Spleen (tissue), 11 donors: ENCODE data around the gene FBLN2. TPM values are rescaled to one million over a fixed set of nuclear protein-coding genes. Genes with fewer than 3 reads are reported as not detected.
A peak's percentile ranks its signal among the peaks of the same experiment; 100 is the strongest.

ENCODE experiments used
- DNase-seq: peaks from one replicate; pipeline ENCODE4 v3.0.0-alpha.2; 2020
- H3K27ac ChIP-seq, 8 donors: fragments of 200-600 bp; sonication (generic) in 7 of 8; 1 replicate in 4 of 8; 2 replicates in 4 of 8; pipeline versions ENCODE4 v1.5.0 to v1.8.0; 2016 to 2021; ENCODE audit warnings: inconsistent platforms in 4 of 8, mild to moderate bottlenecking in 4 of 8, moderate library complexity in 1 of 8
- H3K27me3 ChIP-seq, 7 donors: fragments of 200-600 bp; sonication (generic) in 6 of 7; replicated peaks in 1 of 7; 1 replicate in 4 of 7; 2 replicates in 3 of 7; pipeline versions ENCODE4 v1.5.0 to v1.8.0; 2016 to 2021; ENCODE audit warnings: inconsistent platforms in 3 of 7, mild to moderate bottlenecking in 1 of 7
- H3K36me3 ChIP-seq, 6 donors: fragments of 200-600 bp; sonication (generic) in 5 of 6; 1 replicate in 4 of 6; 2 replicates in 2 of 6; pipeline versions ENCODE4 v1.5.0 to v1.8.0; 2016 to 2021; ENCODE audit warnings: inconsistent platforms in 2 of 6
- H3K4me1 ChIP-seq, 6 donors: fragments of 200-600 bp; sonication (generic) in 5 of 6; 1 replicate in 3 of 6; 2 replicates in 3 of 6; pipeline versions ENCODE4 v1.5.0 to v1.8.0; 2016 to 2021; ENCODE audit warnings: inconsistent platforms in 3 of 6
- H3K4me3 ChIP-seq, 8 donors: fragments of 200-600 bp; sonication (generic) in 7 of 8; 1 replicate in 4 of 8; 2 replicates in 4 of 8; pipeline versions ENCODE4 v1.5.0 to v1.8.0; 2016 to 2021; ENCODE audit warnings: inconsistent platforms in 4 of 8, mild to moderate bottlenecking in 4 of 8, moderate library complexity in 2 of 8
- H3K9me3 ChIP-seq, 8 donors: fragments of 200-600 bp; sonication (generic) in 7 of 8; 1 replicate in 4 of 8; 2 replicates in 4 of 8; pipeline versions ENCODE4 v1.5.0 to v1.8.0; 2016 to 2021; ENCODE audit warnings: inconsistent platforms in 4 of 8
- CTCF ChIP-seq, 11 experiments: fragments of 200-600 bp in 7 of 11; fragments of 450-650 bp in 4 of 11; sonication (generic) in 4 of 11; IDR thresholded peaks in 8 of 11; conservative IDR thresholded peaks in 3 of 11; 1 replicate in 7 of 11; 2 replicates in 4 of 11; pipeline versions ENCODE4 v1.4.0 to v1.8.0; 2016 to 2021; ENCODE audit warnings: antibody characterized with exemption in 11 of 11, inconsistent platforms in 4 of 11, mild to moderate bottlenecking in 1 of 11
- POLR2A ChIP-seq, 3 donors: fragments of 450-650 bp; IDR thresholded peaks; one replicate each; pipeline ENCODE4 v1.5.1; 2017; ENCODE audit warnings: antibody characterized with exemption in 3 of 3, mild to moderate bottlenecking in 1 of 3
- POLR2AphosphoS5 ChIP-seq, 3 donors: sonication (generic); formaldehyde crosslinking; IDR thresholded peaks; one replicate each; pipeline ENCODE4 v1.5.1; 2017; ENCODE audit warnings: antibody characterized with exemption in 3 of 3
- WGBS, 5 donors: extraction: QIAGEN DNeasy Blood & Tissue Kit in 3 of 5; methylation state at CpG; one replicate each; pipeline versions ENCODE4 v1.1.5 to v1.1.7; 2013 to 2018; 5-methylcytosine and 5-hydroxymethylcytosine counted together
- intact Hi-C: fragments of 100-400 bp; cut with DNase I; formaldehyde crosslinking; loops from one replicate; pipeline ENCODE4 v1.15.0; 2023; ENCODE audit warnings: low total_unique reads
- polyA plus RNA-seq, 3 donors: library from polyadenylated mRNA; stranded (reverse); fragments of 200-250 nt; gene quantifications; one replicate each; pipeline ENCODE4 v1.2.1, GENCODE V29; 2013
- total RNA-seq, 7 donors: library from RNA; depleted of rRNA in 3 of 7; stranded (reverse); fragments of >200 nt in 3 of 7; fragmentation: NEBNext Ultra II Directional in 4 of 7; extraction: Animal tissue kit (Norgen Biotek cat#: 25700) in 4 of 7; gene quantifications; one replicate each; pipeline versions ENCODE4 v1.1.0 to v1.2.1, GENCODE V29; 2016 to 2021
- donor health status: healthy with polysubstance abuse.
- donor health status: DM: no; HTN: no; CAD: no; lungs with moderate emphysema.
- donor health status: DM: no; HTN: no; CAD: no.
- donor health status: Bipolar disorder and iron deficiency.
- donor health status: healthy.
- donor health status: DM: no; HTN: no; CAD: no.
- donor health status: DM: yes; HTN: yes; CAD: no.

FBLN2 gene
- total and polyA plus RNA-seq, 10 donors, result 6.1 to 28.2 (median 12.5) TPM

- H3K27me3 ChIP-seq, result no peaks in the 10 kb centered on the region
- TF ChIP-seq POLR2AphosphoS5 (IDR thresholded peaks at IDR 0.05) (peak in 2 of 3 donors; percentile 38 to 48), CTCF (IDR thresholded peaks at IDR 0.05 in 8 of 11, conservative IDR thresholded peaks at IDR 0.05 in 3 of 11) (no peak)
- H3K9me3 ChIP-seq, result no peaks in the 10 kb centered on the region
- peak; percentile 79 for DNase-seq
- peak overlapping the region in 2 of 8 donors; percentile 5 to 33 for H3K27ac ChIP-seq
- peaks cover 0 to 11% (median 0%) of the 10 kb centered on the region in 6 donors for H3K36me3 ChIP-seq
- 39 to 60% (median 47%) methylated on average over 11 to 20 of the region's 20 CpGs for WGBS, 5 donors
- peaks cover 0 to 12% (median 3%) of the 10 kb centered on the region in 6 donors for H3K4me1 ChIP-seq
- intact Hi-C loops, result no loop called here
- H3K4me3 ChIP-seq, result no peak overlapping the region
Observed at GRCh38 chr3:13507570-13508339, 41.2 kb upstream of the FBLN2 start.

- Histone ChIP-seq H3K27ac (no peak overlapping the region), H3K27me3 (no peaks in the 10 kb centered on the region), H3K9me3 (no peaks in the 10 kb centered on the region), H3K4me1 (peaks cover 0 to 12% (median 3%) of the 10 kb centered on the region in 6 donors), H3K36me3 (peaks cover 0 to 9% (median 0%) of the 10 kb centered on the region in 6 donors), H3K4me3 (no peak overlapping the region)
- peak; percentile 66 for DNase-seq
- 91 to 98% (median 95%) methylated on average over 6 to 8 of the region's 8 CpGs for WGBS, 5 donors
- no peak for TF ChIP-seq CTCF (IDR thresholded peaks at IDR 0.05 in 8 of 11, conservative IDR thresholded peaks at IDR 0.05 in 3 of 11)
- TF ChIP-seq POLR2A (IDR thresholded peaks at IDR 0.05), result no peak
- no peak for TF ChIP-seq POLR2AphosphoS5 (IDR thresholded peaks at IDR 0.05)
- intact Hi-C loops, result no loop called here
Observed at GRCh38 chr3:13508496-13508895, 40.4 kb upstream of the FBLN2 start.

GRCh38 chr3:13509059-13509815 lies 39.7 kb upstream of the FBLN2 start:
- Histone ChIP-seq H3K27me3 (no peaks in the 10 kb centered on the region), H3K27ac (no peak overlapping the region), H3K4me3 (no peak overlapping the region), H3K4me1 (peaks cover 0 to 12% (median 3%) of the 10 kb centered on the region in 6 donors), H3K9me3 (no peaks in the 10 kb centered on the region), H3K36me3 (peaks cover 0 to 5% (median 0%) of the 10 kb centered on the region in 6 donors)
- DNase-seq, result peak; percentile 59
- WGBS, 5 donors, result 87 to 92% (median 89%) methylated on average over 13 to 15 of the region's 15 CpGs
- TF ChIP-seq POLR2AphosphoS5 (IDR thresholded peaks at IDR 0.05), result no peak
- no peak for TF ChIP-seq POLR2A (IDR thresholded peaks at IDR 0.05)
- TF ChIP-seq CTCF (IDR thresholded peaks at IDR 0.05 in 8 of 11, conservative IDR thresholded peaks at IDR 0.05 in 3 of 11), result no peak
- intact Hi-C loops, result no loop called here

GRCh38 chr3:13509816-13510192 lies 39.1 kb upstream of the FBLN2 start:
- DNase-seq, result peak; percentile 50
- Histone ChIP-seq H3K9me3 (no peaks in the 10 kb centered on the region), H3K27me3 (no peaks in the 10 kb centered on the region), H3K36me3 (no peaks in the 10 kb centered on the region), H3K4me3 (no peak overlapping the region), H3K27ac (no peak overlapping the region), H3K4me1 (peaks cover 0 to 12% (median 3%) of the 10 kb centered on the region in 6 donors)
- intact Hi-C loops, result no loop called here
- TF ChIP-seq POLR2AphosphoS5 (IDR thresholded peaks at IDR 0.05), result no peak
- no peak for TF ChIP-seq POLR2A (IDR thresholded peaks at IDR 0.05)
- TF ChIP-seq CTCF (IDR thresholded peaks at IDR 0.05 in 8 of 11, conservative IDR thresholded peaks at IDR 0.05 in 3 of 11), result no peak
- 84 to 98% (median 95%) methylated on average over 8 of the region's 8 CpGs for WGBS, 5 donors
